22Rv1 (cell line): Measurements from ENCODE around the gene CHAC1.

ENCODE experiments used
- ZFX ChIP-seq: fragments of 450-650 bp; IDR thresholded peaks from 2 replicates; pipeline ENCODE4 v1.6.1; 2017; ENCODE audit warnings: antibody characterized with exemption, borderline replicate concordance
- TF ChIP-seq, protein P1 (sequence below): fragments of 450-650 bp; IDR thresholded peaks from 2 replicates; pipeline ENCODE4 v1.5.1; 2017; ENCODE audit warnings: mild to moderate bottlenecking

DNA sequence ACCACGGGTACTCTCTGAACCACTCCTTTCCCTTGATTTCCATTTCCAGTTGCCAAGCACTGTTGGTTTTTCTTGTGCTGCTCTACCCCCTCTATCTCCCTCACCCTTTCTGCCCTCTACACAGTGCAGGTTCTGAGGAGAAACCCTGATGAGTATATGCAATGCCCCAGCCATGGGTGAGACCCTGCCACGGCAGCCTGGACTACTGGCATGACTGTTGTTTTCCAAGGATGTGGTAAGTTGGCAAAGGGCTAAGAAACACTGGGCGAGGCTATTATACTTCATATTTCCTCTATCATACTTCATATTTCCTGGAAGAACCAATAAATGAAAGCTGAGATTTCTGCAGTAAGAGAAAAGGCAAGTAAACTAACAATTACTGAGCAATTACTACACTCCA is 27.9 kb downstream of the CHAC1 start:
- TF ChIP-seq, protein P1, sequence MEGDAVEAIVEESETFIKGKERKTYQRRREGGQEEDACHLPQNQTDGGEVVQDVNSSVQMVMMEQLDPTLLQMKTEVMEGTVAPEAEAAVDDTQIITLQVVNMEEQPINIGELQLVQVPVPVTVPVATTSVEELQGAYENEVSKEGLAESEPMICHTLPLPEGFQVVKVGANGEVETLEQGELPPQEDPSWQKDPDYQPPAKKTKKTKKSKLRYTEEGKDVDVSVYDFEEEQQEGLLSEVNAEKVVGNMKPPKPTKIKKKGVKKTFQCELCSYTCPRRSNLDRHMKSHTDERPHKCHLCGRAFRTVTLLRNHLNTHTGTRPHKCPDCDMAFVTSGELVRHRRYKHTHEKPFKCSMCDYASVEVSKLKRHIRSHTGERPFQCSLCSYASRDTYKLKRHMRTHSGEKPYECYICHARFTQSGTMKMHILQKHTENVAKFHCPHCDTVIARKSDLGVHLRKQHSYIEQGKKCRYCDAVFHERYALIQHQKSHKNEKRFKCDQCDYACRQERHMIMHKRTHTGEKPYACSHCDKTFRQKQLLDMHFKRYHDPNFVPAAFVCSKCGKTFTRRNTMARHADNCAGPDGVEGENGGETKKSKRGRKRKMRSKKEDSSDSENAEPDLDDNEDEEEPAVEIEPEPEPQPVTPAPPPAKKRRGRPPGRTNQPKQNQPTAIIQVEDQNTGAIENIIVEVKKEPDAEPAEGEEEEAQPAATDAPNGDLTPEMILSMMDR, result no peak
- TF ChIP-seq ZFX, result no peak
